ENCODE data around the gene PLPPR2.

- no peak for TF ChIP-seq CTCF (conservative IDR thresholded peaks at IDR 0.05; ENCODE audit: low read depth, low read length)
- no peak for TF ChIP-seq EZH2 (IDR thresholded peaks at IDR 0.05; ENCODE audit: borderline replicate concordance, low read depth, low read length, poor library complexity, severe bottlenecking)
Observed at GRCh38 chr19:11379857-11380350, 24.7 kb downstream of the PLPPR2 start.
